Omental fat pad (tissue), 4 donors: ENCODE measurements around the gene RSL24D1. TPM values are rescaled to one million over a fixed set of nuclear protein-coding genes. Genes with fewer than 3 reads are reported as not detected.
A peak's percentile ranks its signal among the peaks of the same experiment; 100 is the strongest.

Experiments used
- ATAC-seq: fragments of 150-250 bp; one replicate; pipeline ENCODE4 v1.9.1; 2016; ENCODE audit warnings: mild to moderate bottlenecking, moderate library complexity; ENCODE audit not compliant: low FRiP score
- DNase-seq: peaks from one replicate; pipeline ENCODE4 v3.0.0-alpha.2; 2019; ENCODE audit warnings: low spot score
- CTCF ChIP-seq, 3 donors: fragments of 450-650 bp; IDR thresholded peaks; one replicate each; pipeline ENCODE4 v1.5.1; 2016 to 2017; ENCODE audit warnings: antibody characterized with exemption in 3 of 3, mild to moderate bottlenecking in 3 of 3, moderate library complexity in 2 of 3
- total RNA-seq, 4 donors: library from RNA; depleted of rRNA; stranded (reverse); fragments of >200 nt; gene quantifications; one replicate each; pipeline ENCODE4 v1.1.0, GENCODE V29; 2016

The RSL24D1 gene
- total RNA-seq, 4 donors from 2014 or later, result 49.3 to 67.5 (median 55.0) TPM

DNA sequence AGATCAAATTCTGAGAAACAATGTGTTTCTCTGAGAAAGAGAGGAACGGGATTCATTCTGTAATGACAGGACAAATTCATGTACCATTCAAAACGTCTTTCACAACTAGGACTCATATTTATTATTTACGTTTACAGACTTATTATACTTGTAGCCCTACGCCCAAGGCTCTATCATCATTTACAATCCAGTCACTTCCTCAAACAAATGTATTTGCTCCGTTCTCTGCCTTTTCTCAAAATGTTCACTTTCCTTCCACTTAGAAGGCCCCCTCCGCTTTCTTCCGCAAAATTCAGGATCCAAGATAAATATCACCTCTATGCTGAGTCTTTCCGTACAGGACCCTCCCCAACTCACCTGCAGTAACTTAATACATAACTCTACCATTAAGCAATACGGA, 745 bp downstream of the RSL24D1 start:
- no peak for TF ChIP-seq CTCF (IDR thresholded peaks at IDR 0.05)
- ATAC-seq (no peak), DNase-seq (no peak)

- no peak for TF ChIP-seq CTCF (IDR thresholded peaks at IDR 0.05)
- ATAC-seq (no peak), DNase-seq (no peak)
Measured at GRCh38 chr15:55194256-55194655, 2.5 kb downstream of the RSL24D1 start.

DNA sequence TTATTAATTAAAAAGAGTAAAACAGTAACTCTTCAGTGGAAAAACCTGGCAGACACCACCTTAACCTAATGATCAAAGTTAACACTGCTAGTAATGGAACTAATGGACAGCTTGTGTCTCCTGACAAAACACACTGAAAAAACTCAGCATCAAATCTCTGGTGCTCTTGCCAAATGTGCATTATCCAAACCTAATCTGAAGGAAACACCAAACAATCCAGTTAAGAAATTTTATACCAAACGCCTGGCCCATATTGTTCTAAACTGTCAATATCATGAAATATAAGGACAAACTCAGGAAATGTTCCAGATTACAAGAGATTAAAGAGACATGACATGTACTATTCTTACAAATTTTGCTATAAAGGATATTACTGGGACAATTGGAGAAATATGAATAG, 10.4 kb downstream of the RSL24D1 start:
- no peak for TF ChIP-seq CTCF (IDR thresholded peaks at IDR 0.05)
- no peak for ATAC-seq
- DNase-seq, result no peak

GRCh38 chr15:55183679-55184078, 13.1 kb downstream of the RSL24D1 start:
- TF ChIP-seq CTCF (IDR thresholded peaks at IDR 0.05), result no peak
- no peak for ATAC-seq
- no peak for DNase-seq

- TF ChIP-seq CTCF (IDR thresholded peaks at IDR 0.05), result no peak
- DNase-seq, result no peak
- ATAC-seq, result no peak
Measured at GRCh38 chr15:55179141-55179540, 17.6 kb downstream of the RSL24D1 start.

DNA sequence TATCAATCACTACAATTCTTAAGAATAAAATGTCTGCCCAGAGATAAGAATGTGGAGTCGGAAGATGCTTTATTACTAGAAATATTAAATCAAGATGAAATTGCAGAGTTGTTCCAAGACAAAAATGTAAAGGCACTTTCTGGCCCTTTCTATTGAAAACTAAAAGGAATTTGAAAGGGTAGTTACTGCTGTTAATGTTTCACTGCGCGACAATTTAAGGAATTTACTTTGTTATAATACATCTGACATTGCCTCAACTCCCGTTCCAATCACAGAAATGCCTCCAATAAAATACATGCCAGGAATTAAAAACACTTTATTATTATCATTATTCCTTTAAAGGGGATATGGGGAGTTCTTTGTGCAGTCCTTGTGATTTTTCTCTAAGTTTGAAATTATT, 26.4 kb downstream of the RSL24D1 start:
- TF ChIP-seq CTCF (IDR thresholded peaks at IDR 0.05), result no peak
- ATAC-seq, result no peak

DNA sequence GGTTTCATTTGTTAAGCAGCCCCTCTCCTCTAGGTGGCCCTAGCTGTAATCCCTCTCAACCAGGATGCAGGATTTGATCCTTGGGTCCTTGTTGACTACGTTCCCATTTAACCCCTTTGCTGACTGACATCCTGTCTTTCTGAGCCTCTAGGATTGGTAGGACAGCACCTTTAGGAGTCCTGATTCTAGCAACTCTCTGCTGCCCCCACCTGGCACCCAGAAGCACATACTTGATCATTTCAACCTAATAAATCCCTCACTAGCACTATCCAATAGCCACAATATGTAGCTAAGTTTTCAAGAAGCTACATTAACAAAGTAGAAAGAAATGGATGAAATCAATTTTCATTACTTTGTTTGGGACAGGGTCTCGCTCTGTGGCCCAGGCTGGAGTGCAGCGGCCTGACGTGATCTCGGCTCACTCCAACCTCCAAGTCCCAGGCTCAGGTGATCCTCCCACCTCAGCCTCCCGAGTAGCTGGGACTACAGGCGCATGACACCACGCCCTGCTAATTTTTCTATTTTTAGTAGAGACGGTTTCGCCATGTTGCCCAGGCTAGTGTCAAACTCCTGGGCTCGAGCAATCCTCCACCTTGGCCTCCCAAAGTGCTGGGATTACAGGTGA, 28.3 kb downstream of the RSL24D1 start:
- ATAC-seq (no peak), DNase-seq (no peak)

More for the DNA sequence above, 26.4 kb downstream of the RSL24D1 start:
- no peak for DNase-seq

More for the DNA sequence above, 28.3 kb downstream of the RSL24D1 start:
- TF ChIP-seq CTCF (IDR thresholded peaks at IDR 0.05), result peak in 1 of 3 donors; percentile 19
